Cardiac muscle cell (in vitro differentiated cells and primary cell): ENCODE data around the gene NEDD1. TPM values are rescaled to one million over a fixed set of nuclear protein-coding genes. Genes with fewer than 3 reads are reported as not detected.

Experiments used
- DNase-seq, 2 donors: peaks; one replicate each; pipeline versions ENCODE4 v3.0.0 to v3.0.0-alpha.2; 2010 to 2017; ENCODE audit warnings: low read depth in 1 of 2, low spot score in 1 of 2
- H3K27ac ChIP-seq: fragments of 200-600 bp; sonication (generic); 2 replicates; pipeline ENCODE4 v1.5.1; 2016
- H3K27me3 ChIP-seq: fragments of 200-600 bp; sonication (generic); 2 replicates; pipeline ENCODE4 v1.6.0; 2016; ENCODE audit warnings: control low read depth
- H3K36me3 ChIP-seq: fragments of 200-600 bp; sonication (generic); 2 replicates; pipeline ENCODE4 v1.5.1; 2016; ENCODE audit warnings: control low read depth
- H3K4me1 ChIP-seq: fragments of 200-600 bp; sonication (generic); 2 replicates; pipeline ENCODE4 v1.8.1; 2017; ENCODE audit warnings: low read depth, mild to moderate bottlenecking, mixed run types
- H3K4me3 ChIP-seq: fragments of 200-600 bp; sonication (generic); 2 replicates; pipeline ENCODE4 v1.5.1; 2016; ENCODE audit warnings: mild to moderate bottlenecking
- H3K9me3 ChIP-seq: fragments of 200-600 bp; sonication (generic); 2 replicates; pipeline ENCODE4 v1.5.1; 2017; ENCODE audit warnings: low read depth, mild to moderate bottlenecking, control low read depth
- CTCF ChIP-seq: IDR thresholded peaks from 2 replicates; pipeline ENCODE4 v1.5.1; 2012; ENCODE audit warnings: low read depth, mild to moderate bottlenecking, low read length
- polyA plus RNA-seq: library from polyadenylated mRNA; unstranded; fragments of >200 nt; fragmentation: Nextera tagmentation; extraction: Ambion mirVana; gene quantifications from 2 replicates; pipeline ENCODE4 v1.2.1, GENCODE V29; 2016
- total RNA-seq: library from RNA; depleted of rRNA; stranded (reverse); fragments of >200 nt; gene quantifications from 2 replicates; pipeline ENCODE4 v1.2.3, GENCODE V29; 2016

The NEDD1 gene
- total and polyA plus RNA-seq, 2 experiments from 2014 or later, result 19.2 to 22.0 TPM

GRCh38 chr12:96886998-96887677, 19.9 kb upstream of the NEDD1 start:
- peak; percentile 31 to 89 for DNase-seq
- no peaks in the 10 kb centered on the region for H3K9me3 ChIP-seq
- H3K36me3 ChIP-seq, result no peaks in the 10 kb centered on the region
- TF ChIP-seq CTCF, result no peak
- no peaks in the 10 kb centered on the region for H3K27me3 ChIP-seq
- H3K4me3 ChIP-seq, result no peak overlapping the region
- H3K27ac ChIP-seq, result no peak overlapping the region
- H3K4me1 ChIP-seq, result peaks cover 6% of the 10 kb centered on the region

GRCh38 chr12:96889273-96889933, 17.7 kb upstream of the NEDD1 start:
- Histone ChIP-seq H3K27ac (no peak overlapping the region), H3K9me3 (no peaks in the 10 kb centered on the region), H3K4me1 (peaks cover 6% of the 10 kb centered on the region), H3K36me3 (no peaks in the 10 kb centered on the region), H3K27me3 (no peaks in the 10 kb centered on the region), H3K4me3 (no peak overlapping the region)
- DNase-seq, result peak in 1 of 2 donors; percentile 63
- TF ChIP-seq CTCF, result no peak

GRCh38 chr12:96890331-96890730, 16.7 kb upstream of the NEDD1 start:
- H3K4me1 ChIP-seq, result peaks cover 6% of the 10 kb centered on the region
- H3K4me3 ChIP-seq, result no peak overlapping the region
- TF ChIP-seq CTCF, result no peak
- no peak overlapping the region for H3K27ac ChIP-seq
- no peaks in the 10 kb centered on the region for H3K36me3 ChIP-seq
- H3K9me3 ChIP-seq, result no peaks in the 10 kb centered on the region
- no peaks in the 10 kb centered on the region for H3K27me3 ChIP-seq
- DNase-seq, result peak in 1 of 2 donors; percentile 36

GRCh38 chr12:96892104-96892503, 15.0 kb upstream of the NEDD1 start:
- Histone ChIP-seq H3K9me3 (no peaks in the 10 kb centered on the region), H3K27ac (no peak overlapping the region)

GRCh38 chr12:96897421-96897820, 9.6 kb upstream of the NEDD1 start:
- H3K27ac ChIP-seq, result no peak overlapping the region
- H3K27me3 ChIP-seq, result no peaks in the 10 kb centered on the region
- no peaks in the 10 kb centered on the region for H3K9me3 ChIP-seq
- no peaks in the 10 kb centered on the region for H3K36me3 ChIP-seq
- H3K4me3 ChIP-seq, result no peak overlapping the region
- H3K4me1 ChIP-seq, result no peaks in the 10 kb centered on the region
- TF ChIP-seq CTCF, result no peak
- DNase-seq, result no peak

More at GRCh38 chr12:96892104-96892503, 15.0 kb upstream of the NEDD1 start:
- H3K27me3 ChIP-seq, result no peaks in the 10 kb centered on the region
- peaks cover 5% of the 10 kb centered on the region for H3K4me1 ChIP-seq
- no peaks in the 10 kb centered on the region for H3K36me3 ChIP-seq
- TF ChIP-seq CTCF, result no peak
- DNase-seq, result no peak
- no peak overlapping the region for H3K4me3 ChIP-seq
